SKM-1 (cell line): Measurements from ENCODE around the gene ADCY7.

ENCODE experiments used
- DNase-seq: peaks from one replicate; lab custom pipeline; 2025; ENCODE audit not compliant: unreplicated experiment; lab: John Stamatoyannopoulos, UW

The ADCY7 gene

DNA sequence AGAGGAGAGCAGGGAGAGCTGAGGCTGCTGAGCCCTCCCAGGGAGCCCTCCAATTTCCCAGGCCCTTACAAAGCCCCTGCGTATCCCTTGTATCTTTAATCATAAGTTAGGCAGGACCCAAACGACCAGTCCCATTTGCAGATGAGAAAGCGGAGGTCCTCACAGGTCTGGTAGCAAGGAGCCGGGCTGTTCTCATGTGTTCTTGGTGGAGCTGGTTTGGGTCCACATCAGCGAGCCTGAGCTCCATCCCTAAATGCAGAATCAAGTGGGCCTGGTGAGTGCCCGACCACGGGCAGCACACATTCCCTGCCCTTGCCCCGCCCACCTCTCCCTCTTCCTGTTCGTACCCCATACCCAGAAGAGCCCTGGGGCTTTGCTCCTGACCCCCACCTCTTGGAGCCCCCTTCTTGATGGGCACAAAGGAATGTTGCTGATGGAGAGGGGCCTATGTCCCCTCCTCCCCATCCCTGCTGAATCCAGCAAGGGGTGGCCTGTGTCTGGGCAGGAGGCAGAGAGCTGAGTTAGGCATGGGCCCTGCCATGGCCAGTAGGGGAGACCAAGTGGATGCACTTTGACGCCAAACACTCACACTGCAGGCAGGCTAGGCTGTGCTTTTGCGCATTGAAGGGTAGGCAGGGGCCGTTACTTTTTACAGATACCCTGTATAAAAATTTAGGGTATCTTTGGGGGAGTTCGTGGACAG, 18.3 kb upstream of the ADCY7 start:
- no peak for DNase-seq

DNA sequence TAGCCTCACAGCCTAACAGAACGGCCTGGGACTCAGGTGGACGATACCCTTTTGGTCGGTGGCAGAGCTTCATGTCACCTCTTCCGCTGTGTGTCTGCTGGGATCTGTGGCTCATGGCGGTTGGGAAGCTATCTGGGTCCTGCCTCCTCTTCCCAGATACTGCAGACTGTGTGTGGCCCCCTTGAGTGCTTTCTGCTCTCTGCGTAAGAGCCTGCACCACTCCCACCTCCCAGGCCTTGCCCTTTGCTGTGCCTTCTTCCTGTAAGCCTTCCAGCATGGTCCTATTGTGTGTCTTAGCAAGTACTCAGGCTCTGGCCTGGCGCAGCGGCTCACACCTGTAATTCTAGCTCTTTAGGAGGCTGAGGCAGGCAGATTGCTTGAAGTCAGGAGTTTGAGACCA, 17.5 kb upstream of the ADCY7 start:
- DNase-seq, result no peak

DNA sequence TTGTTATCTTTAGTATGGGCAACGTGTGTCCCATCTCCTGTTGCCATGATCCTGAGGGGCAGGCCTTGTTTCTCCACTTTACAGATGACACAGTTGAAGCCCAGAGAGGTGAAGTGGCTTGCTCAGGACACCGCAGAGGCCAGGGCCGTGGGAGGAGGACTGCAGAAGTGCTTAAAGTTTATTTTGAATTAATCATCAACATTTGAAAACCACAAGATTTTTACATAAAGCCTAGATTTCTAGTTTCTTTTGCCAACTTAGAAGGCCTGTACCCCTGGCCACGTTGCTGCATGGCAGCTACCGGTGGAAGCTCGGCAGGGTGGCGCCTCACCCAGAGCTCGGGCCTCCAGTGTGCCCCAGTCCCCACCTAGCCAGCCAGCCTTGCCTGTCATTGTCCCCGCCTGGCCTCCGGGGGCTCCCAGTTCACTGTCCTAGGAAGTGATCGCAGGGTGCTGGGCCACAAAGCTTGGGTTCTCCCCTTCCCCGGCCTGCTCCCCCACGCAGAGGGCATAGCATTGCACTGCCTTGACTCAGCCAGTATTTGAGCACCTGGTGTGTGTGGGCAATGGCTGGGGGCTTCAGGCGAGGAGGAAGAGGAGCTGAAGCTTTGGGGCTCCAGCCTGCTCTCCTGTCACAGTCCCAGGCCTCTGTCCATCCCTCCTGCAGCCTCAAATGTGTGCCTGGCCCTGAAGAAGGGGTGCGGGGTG, 14.8 kb upstream of the ADCY7 start:
- DNase-seq, result no peak

DNA sequence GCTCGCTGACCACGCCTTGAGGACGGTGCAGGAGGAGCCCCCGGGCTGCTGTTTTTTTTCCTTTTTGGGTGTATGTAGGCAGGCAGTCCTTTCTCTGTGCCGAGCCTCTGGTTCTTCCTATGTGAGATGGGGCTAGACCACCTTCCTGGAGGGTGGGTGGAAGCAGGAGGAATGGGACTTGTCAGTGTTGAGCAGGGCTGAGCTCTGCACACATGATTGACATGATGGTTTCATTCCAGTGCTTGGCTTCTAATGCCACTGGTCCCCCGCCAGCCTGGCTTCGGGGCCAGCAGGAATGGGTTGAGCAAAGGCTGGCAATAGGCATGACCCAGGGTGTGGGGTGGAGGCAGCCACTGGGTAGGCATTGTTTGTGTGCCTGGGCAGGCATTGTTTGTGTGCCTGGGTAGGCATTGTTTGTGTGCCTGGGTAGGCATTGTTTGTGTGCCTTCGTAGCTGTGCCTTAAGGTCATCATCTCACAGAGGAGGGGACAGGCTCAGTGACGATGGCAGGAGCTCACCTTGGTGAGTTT, 14.2 kb upstream of the ADCY7 start:
- DNase-seq, result no peak

DNA sequence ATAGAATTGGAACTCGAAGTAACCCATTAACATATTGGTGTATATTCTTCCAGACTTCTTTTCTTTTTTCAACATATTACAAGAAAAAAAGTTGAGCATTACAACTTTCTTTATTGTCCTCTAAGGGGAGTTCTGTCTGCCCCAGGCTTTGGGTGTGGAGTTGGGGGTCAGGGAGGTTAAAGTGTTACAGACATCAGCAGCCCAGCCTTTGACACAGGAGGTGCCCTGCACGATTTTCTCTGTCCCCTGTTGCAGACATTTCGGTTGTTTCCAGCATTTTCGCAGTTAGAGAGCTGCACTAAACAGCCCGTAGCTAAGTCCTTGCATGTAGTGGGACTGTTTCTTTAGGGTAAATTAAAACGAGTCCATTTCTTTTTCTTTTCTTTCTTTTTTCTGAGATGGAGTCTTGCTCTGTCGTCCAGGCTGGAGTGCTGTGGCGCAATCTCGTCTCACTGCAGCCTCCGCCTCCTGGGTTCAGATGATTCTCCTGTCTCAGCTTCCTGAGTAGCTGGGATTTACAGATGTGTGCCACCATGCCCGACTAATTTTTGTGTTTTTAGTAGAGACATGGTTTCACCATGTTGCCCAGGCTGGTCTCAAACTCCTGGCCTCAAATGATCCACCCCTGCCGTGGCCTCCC, 13.4 kb upstream of the ADCY7 start:
- no peak for DNase-seq

DNA sequence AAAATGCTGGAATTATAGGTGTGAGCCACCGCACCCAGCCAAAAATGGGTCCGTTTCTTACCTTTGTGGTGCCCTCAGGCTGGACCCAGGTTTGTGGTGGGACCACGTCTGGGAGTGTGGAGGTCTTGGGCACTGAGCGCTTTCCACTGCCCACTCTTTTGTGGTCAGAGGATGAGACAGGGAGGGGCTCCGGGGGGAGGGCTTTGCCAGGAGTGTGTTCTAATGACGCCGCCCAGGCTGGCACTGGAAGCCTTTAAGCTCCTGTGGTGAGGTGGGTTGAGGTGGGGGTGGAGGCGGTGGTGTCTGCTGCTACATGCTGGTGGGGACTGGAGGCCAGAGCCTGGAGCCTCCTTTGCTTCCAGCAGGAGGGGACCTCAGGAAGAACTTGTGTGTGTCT, 12.8 kb upstream of the ADCY7 start:
- DNase-seq, result no peak

DNA sequence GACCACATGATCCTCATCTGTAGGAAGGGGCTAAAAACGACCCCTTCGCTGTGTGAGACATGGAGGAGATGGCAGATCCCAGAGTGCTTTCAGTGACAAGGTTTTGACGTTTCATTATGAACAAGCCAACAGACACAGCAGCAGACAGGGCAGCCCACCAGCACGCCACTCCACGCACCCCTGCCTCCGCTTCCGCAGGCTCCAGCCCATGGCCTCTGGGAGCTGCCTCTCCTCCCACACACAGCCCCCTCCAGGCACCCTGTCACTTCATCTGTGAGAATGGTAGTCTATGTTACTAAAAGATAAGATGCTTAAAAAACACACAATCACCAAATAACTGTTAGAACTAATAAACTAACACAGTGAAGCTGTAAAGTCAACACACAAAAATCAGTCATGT, 12.3 kb upstream of the ADCY7 start:
- DNase-seq, result no peak

DNA sequence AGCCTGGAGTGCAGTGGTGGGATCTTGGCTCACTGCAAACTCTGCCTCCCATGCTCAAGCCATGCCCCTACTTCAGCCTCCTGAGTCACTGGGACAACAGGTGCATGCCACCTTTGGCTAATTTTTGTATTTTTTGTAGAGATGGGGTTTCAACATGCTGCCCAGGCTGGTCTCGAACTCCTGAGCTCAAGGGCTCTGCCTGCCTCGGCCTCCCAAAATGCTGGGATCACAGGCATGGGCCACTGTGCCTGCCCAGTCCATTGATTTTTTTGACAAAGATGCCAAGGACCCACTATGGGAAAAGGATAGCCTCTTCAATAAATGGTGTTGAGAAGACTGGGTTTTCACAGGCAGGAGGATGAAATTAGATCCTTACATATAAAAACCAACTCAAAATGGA, 10.8 kb upstream of the ADCY7 start:
- DNase-seq, result no peak

DNA sequence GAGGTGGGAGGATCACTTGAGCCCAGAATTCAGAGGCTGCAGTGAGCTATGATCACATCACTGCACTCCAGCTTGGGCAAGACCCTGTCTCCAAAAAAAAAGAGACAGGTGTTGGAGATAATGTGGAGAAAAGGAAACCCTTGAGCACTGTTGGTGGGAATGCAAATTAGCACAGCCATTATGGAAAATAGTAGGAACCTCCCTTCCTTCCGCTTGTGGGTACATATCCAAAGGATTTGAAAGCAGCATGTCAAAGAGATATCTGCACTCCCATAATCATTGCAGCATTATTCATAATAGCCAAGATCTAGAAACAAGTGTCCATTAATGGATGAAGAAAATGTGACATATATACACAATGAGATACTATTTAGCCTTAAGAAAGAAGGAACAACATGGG, 9.7 kb upstream of the ADCY7 start:
- no peak for DNase-seq

DNA sequence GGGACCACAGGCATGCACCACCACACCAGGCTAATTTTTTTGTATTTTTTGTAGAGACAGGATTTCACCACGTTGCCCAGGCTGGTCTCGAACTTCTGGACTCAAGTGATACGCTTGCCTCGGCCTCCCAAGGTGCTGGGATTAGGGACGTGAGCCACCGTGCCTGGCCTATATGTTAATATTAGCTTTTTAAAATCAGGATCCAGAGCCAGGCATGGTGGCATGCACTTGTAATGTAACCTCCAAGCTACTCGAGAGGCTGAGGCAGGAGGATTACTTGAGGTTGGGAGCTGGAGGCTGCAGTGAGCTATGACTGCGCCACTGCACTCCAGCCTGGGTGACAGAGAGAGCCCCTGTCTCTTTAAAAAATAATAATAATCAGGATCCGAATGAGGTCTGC, 8.5 kb upstream of the ADCY7 start:
- DNase-seq, result no peak

DNA sequence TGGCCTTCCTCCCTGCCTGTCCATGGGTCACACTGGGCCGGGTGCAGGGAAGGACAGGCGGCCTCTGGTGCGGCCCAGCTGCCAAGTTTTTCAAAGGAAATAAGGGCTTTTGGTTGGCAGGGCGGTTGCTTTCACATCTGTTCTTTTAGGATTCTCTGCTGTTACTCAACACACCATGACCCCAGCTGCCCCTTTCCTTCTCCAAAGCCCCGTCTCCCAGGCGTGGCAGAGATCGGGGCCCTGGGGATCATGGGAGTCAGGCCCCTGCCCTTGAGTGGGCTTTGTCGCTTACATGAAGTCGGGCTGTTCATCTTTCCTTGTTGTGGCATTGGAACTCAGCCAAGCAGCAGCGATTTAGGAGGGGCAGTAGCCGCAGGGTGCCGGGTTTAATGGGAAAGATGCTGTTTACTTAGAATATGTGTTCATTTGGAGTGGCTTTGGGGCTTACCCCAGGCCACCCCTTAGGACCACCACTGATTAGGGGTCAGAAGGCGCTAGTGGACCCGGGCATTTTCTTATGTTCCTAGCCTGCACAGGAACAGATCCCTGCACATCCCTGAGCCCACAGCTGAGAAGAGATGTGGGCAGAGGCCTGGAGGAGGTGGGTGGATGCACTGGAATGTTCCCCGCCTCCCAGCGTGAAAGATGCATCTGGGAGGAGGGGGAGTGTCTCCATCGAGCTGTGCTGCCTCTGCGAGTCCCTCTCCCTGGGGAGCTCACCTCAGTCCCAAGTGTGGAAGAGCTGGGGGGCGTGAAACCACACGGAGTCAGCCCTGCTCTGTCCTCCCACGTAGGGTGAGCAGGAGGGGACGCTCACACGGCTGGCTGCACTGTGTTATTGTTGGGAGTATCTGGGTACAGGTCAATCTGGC, 6.8 kb upstream of the ADCY7 start:
- DNase-seq, result no peak

DNA sequence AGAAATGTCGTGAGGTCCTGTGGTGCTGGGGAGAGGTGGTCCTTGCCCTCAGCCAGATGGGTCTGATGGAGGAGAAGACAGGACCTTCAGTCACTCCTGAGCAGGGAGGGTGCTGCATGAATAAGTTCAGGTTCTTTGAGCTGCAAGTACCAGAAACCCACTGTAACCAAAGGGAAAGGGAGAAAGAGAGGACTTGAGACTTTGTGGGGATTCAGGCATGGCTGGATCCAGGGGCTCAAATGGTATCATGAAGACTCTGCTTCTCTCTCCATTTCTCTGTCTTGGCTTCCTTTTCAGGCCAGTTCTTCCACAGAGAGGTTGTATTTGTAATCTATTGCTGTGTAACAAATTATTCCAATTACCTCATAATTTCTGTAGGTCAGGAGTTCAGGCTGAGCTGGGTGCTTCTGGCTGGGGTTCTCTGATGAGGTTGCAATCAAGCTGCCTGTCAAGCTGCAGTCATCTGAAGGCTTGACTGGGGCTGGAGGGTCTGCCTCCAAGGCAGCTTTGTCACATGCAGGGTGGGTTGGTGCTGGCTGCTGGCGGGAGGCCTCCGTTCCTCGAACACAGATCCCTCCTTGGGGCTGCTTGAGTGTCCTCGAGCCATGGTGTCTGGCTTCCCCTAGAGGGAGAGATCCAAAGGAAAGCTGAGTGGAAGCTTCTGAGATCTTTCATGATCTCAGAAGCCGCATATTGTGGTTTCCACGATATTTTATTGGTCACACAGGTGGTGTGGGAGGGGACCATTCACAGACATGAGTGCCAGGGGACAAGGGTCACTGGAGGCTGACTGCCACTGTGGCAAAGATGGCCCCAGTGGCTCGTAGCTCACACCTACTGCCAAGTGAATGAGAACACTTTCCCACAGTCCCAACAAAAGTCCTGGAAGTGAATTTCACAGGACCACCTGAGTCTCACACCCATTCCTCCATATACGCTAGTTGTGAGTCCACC, 5.9 kb upstream of the ADCY7 start:
- DNase-seq, result no peak

DNA sequence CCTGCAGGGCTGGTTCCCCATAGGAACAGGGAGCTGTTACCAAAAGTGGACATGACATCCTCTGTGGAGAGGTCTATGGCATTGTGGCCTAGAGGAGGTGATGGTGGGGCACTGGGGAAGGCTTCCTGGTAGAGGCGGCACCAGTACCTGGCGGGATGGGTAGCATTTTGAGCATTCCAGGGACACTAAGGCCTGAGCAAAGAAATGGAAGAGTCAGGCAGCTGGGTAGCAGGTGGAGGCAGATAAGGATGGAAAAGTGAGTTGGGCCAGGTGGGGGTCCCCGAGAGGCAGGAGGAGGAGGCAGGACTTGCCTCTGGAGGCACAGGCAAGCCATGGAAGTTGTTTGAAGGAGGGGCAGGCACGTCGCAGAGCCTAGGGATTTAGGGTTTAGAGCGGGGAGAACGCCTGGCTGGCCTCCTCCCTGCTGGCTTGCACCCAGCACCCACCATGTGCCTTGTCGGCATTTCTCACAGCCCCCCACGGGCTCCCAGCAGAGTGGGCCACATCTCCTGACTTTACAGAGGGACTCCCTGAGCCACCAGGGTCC, 5.1 kb upstream of the ADCY7 start:
- no peak for DNase-seq

DNA sequence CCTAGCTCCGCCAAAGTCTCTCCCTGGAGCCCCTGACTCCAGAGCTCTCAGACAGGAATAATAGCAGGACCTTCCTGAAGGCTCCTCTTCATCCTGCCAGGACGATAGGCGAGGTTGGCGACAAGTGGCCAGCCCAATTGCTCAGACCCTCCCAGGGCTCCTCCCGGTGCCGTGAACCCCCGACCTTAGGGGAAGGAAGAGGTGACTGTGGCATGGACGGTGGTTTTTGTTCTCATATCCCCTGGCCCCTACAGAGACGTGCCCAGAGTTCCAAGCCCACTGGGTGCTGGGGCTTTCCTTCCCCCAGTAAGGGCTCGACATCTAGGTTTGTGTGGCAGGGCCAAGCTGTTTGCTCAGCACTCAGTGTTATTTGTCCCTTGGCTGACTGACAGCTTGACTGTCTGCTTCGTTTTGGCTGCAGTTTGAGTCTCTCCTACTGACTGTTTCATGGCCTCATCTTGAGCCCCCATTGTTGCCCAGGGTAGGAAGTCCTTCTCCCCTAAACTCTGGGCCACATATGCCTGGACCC, 4.6 kb upstream of the ADCY7 start:
- DNase-seq, result no peak

DNA sequence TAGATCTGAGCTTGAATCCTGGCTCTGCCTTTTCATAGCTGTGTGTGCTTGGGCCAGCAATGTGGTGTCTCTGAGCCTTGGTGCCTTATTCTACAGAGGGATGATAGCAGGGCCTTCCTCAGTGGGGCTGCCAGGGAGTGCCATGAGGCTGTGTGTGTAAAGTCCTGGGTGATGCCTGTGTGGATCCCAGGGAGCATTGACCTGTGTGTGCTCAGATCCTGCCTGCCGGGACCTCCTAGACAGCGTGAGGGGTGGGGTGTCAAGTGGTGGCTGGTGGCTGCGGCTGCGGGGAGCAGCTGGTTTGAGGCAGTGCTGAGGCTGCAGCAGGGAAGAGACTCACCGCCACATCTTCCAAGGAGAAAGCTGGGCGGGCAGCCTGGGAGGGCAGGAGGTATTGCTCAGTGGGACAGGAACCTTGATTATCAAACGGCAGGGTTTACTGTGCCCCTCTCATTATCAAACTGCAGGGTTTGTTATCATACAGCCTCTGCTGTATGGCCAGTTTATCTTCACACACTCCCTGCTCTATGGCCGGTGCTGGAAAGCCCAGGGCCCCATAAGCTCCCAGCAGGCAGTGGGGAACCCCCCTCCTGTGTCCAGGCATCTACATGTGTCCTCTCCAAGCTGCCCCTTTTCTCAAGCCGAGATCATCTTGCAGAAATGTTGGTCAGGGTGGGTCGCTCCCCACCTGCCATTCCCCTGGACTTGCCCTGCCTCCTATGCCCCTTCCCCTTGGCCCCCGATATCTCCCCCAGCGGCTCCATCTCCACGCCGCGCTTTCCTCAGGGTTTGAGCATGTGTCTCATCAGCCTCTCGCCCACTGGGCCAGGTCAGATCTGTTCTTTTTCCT, 3.1 kb upstream of the ADCY7 start:
- DNase-seq, result no peak

DNA sequence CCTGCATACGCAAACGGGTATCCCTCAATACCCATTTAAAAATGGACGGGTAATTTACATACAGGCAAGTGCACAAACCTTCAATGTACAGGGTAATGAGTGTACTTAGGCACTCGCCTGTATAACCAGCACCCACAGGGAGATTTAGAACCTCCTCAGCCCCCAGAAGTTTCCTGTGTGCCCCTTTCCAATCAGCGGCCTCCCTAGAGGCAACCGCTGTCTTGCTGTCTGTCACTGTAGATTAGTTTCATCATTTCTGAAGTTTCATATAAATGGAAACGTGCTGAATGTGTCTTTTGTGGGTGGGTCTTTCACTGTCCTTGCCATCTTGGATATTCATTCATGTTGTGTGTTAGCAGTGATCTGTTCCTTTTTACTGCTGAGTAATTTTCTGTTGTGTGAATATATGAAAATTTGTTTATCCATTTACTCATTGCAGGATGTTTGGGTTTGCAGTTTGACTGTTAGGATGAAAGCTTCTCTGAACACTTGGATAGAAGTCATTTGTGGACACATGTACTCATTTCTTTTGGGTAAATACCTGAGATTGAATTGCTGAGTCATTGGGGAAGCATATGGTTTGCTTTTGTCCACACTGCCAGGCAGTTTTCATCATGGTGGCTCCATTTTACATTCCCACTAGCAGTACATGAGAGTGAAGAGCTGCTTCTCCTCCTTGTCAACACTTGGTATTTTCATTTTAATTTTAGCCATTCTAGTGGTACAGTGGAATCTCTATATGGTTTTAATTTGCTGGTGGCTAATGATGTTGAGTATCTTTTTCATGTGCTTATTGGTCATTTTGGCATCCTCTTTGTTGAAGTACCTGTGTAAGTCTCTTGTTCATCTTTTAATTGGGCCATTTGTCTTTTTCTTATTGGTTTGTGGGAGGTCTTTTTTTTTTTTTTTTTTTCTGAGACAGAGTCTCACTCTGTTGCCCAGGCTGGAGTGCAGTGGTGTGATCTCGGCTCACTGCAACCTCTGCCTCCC, 2.1 kb upstream of the ADCY7 start:
- DNase-seq, result no peak

DNA sequence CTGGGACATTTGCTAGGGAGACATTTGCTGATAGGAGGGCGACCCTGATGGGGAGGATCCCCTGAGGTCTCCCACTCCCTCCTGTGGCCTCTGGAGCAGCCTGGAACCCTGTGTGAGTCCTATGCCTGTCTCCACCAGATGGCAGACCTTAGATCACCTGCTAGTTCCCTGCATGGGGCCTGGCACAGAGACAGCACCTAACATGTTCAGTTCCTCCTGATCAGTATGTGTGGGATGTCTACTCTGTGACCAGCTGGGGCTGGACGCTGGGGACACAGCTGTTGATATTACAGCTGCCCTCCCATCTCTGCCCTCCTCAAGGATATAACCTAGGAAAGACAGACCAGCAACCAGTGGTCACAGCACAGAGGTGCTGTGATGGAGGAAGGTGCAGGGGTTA, 1.1 kb upstream of the ADCY7 start:
- no peak for DNase-seq
